ENCODE measurements around the gene SPATA16. TPM values are rescaled to one million over a fixed set of nuclear protein-coding genes. Genes with fewer than 3 reads are reported as not detected.

Gene SPATA16
- total and polyA plus RNA-seq, 2 donors (not counting 1 experiment from before 2014, with no cell fraction given) = not detected

GRCh38 chr3:172972717-172973116 is 168.3 kb downstream of the SPATA16 start:
- Histone ChIP-seq H3K9me3 (ENCODE audit: control extremely low read depth in 1 of 3, control insufficient read depth in 2 of 3, insufficient read depth in 1 of 3, low read length in 2 of 3) (no peaks in the 10 kb centered on the region), H3K9ac (ENCODE audit: low read length) (no peak overlapping the region), H3K36me3 (replicated peaks in 1 of 2; ENCODE audit: control extremely low read depth in 1 of 2, control insufficient read depth in 1 of 2, extremely low read depth in 1 of 2, insufficient read depth in 2 of 2, low read length in 1 of 2) (no peaks in the 10 kb centered on the region), H2AFZ (ENCODE audit: insufficient read depth, low read depth, low read length, poor library complexity, severe bottlenecking) (no peak overlapping the region), H4K20me1 (ENCODE audit: control insufficient read depth, insufficient read depth, low read length, poor library complexity, severe bottlenecking) (no peaks in the 10 kb centered on the region), H3K79me2 (ENCODE audit: control insufficient read depth, insufficient read depth, low read length) (no peaks in the 10 kb centered on the region), H3K4me3 (ENCODE audit: control extremely low read depth in 1 of 5, extremely low read depth in 1 of 5, insufficient read depth in 1 of 5, low read depth in 2 of 5, low read length in 4 of 5) (no peak overlapping the region), H3K4me2 (replicated peaks; ENCODE audit: low read depth, low read length, poor library complexity, severe bottlenecking) (no peak overlapping the region), H3K4me1 (ENCODE audit: control insufficient read depth in 2 of 2, insufficient read depth in 2 of 2, low read length in 2 of 2) (no peaks in the 10 kb centered on the region), H3K27ac (ENCODE audit: low read length in 2 of 2) (no peak overlapping the region), H3K27me3 (replicated peaks in 1 of 4; ENCODE audit: control extremely low read depth in 1 of 4, control insufficient read depth in 3 of 4, insufficient read depth in 4 of 4, low read length in 3 of 4) (no peaks in the 10 kb centered on the region)
- WGBS (ENCODE audit: insufficient coverage) = no CpG with 5 or more reads among the region's 5 CpGs
- Mint-ChIP-seq H3K27me3 (no peaks in the 10 kb centered on the region), H3K27ac (no peak overlapping the region), H3K4me3 (no peak overlapping the region), H3K9me3 (ENCODE audit: insufficient read depth) (no peaks in the 10 kb centered on the region), H3K4me1 (no peaks in the 10 kb centered on the region)
- CTCF ChIA-PET = no interaction called here
- ATAC-seq (ENCODE audit: low read depth) (no peak), DNase-seq (no peak)
- TF ChIP-seq EZH2 (IDR thresholded peaks at IDR 0.05; ENCODE audit: borderline replicate concordance, insufficient read depth, low read depth, low read length, poor library complexity, severe bottlenecking) = no peak
- TF ChIP-seq, protein P1, sequence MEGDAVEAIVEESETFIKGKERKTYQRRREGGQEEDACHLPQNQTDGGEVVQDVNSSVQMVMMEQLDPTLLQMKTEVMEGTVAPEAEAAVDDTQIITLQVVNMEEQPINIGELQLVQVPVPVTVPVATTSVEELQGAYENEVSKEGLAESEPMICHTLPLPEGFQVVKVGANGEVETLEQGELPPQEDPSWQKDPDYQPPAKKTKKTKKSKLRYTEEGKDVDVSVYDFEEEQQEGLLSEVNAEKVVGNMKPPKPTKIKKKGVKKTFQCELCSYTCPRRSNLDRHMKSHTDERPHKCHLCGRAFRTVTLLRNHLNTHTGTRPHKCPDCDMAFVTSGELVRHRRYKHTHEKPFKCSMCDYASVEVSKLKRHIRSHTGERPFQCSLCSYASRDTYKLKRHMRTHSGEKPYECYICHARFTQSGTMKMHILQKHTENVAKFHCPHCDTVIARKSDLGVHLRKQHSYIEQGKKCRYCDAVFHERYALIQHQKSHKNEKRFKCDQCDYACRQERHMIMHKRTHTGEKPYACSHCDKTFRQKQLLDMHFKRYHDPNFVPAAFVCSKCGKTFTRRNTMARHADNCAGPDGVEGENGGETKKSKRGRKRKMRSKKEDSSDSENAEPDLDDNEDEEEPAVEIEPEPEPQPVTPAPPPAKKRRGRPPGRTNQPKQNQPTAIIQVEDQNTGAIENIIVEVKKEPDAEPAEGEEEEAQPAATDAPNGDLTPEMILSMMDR (IDR thresholded peaks at IDR 0.05) = no peak
- POLR2A ChIA-PET = no interaction called here
- intact Hi-C loops (cut with micrococcal nuclease) = no loop called here

DNA sequence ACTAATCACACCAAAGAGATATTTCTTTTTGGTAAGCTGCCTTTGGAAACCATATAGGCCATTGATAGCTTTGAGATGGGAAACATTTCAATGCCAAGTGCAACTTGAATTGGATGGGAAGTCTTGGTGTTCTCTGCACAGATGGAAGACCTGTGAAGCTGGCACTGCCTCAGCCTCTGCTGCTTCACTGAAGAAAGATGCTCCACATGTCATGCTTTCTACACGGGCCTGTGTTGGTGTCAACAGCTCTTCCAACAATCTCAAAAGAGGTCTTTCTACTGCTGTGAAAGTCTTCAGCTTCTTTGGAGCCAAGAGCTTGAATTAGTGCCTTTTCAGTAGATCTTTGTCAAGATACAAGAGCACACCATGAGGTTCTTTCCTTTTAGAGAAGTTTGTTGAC is 169.0 kb downstream of the SPATA16 start:
- Mint-ChIP-seq H3K27me3 (no peaks in the 10 kb centered on the region), H3K27ac (no peak overlapping the region), H3K4me3 (no peak overlapping the region), H3K4me1 (no peaks in the 10 kb centered on the region), H3K9me3 (ENCODE audit: insufficient read depth) (no peaks in the 10 kb centered on the region)
- ChIA-PET CTCF (no interaction called here), POLR2A (no interaction called here)
- Histone ChIP-seq H4K20me1 (ENCODE audit: control insufficient read depth, insufficient read depth, low read length, poor library complexity, severe bottlenecking) (no peaks in the 10 kb centered on the region), H3K9me3 (ENCODE audit: control extremely low read depth in 1 of 3, control insufficient read depth in 2 of 3, insufficient read depth in 1 of 3, low read length in 2 of 3) (no peaks in the 10 kb centered on the region), H3K9ac (ENCODE audit: low read length) (no peak overlapping the region), H3K27ac (ENCODE audit: low read length in 2 of 2) (no peak overlapping the region), H3K4me2 (replicated peaks; ENCODE audit: low read depth, low read length, poor library complexity, severe bottlenecking) (no peak overlapping the region), H3K4me1 (ENCODE audit: control insufficient read depth in 2 of 2, insufficient read depth in 2 of 2, low read length in 2 of 2) (no peaks in the 10 kb centered on the region), H3K36me3 (replicated peaks in 1 of 2; ENCODE audit: control extremely low read depth in 1 of 2, control insufficient read depth in 1 of 2, extremely low read depth in 1 of 2, insufficient read depth in 2 of 2, low read length in 1 of 2) (no peaks in the 10 kb centered on the region), H2AFZ (ENCODE audit: insufficient read depth, low read depth, low read length, poor library complexity, severe bottlenecking) (no peak overlapping the region), H3K4me3 (ENCODE audit: control extremely low read depth in 1 of 5, extremely low read depth in 1 of 5, insufficient read depth in 1 of 5, low read depth in 2 of 5, low read length in 4 of 5) (no peak overlapping the region), H3K79me2 (ENCODE audit: control insufficient read depth, insufficient read depth, low read length) (no peaks in the 10 kb centered on the region), H3K27me3 (replicated peaks in 1 of 4; ENCODE audit: control extremely low read depth in 1 of 4, control insufficient read depth in 3 of 4, insufficient read depth in 4 of 4, low read length in 3 of 4) (no peaks in the 10 kb centered on the region)
- ATAC-seq (ENCODE audit: low read depth) = no peak
- DNase-seq = no peak
- intact Hi-C loops (cut with micrococcal nuclease) = no loop called here
- 80% methylated on average over 1 of the region's 1 CpG for WGBS (ENCODE audit: insufficient coverage)
- no peak for TF ChIP-seq EZH2 (IDR thresholded peaks at IDR 0.05; ENCODE audit: borderline replicate concordance, insufficient read depth, low read depth, low read length, poor library complexity, severe bottlenecking)
- TF ChIP-seq, protein P1 (IDR thresholded peaks at IDR 0.05) = no peak

Measured in B cell (primary cell).